Neuronal stem cell (in vitro differentiated cells): ENCODE data around the gene ESYT1. TPM values are rescaled to one million over a fixed set of nuclear protein-coding genes. Genes with fewer than 3 reads are reported as not detected.

Experiments
- DNase-seq: peaks from one replicate; pipeline ENCODE4 v3.0.0-alpha.2; 2013; ENCODE audit warnings: low spot score
- H2AFZ ChIP-seq: one replicate; pipeline ENCODE4 v1.6.1; 2013; ENCODE audit warnings: mild to moderate bottlenecking, low read length, inconsistent platforms
- H2AK5ac ChIP-seq: 2 replicates; pipeline ENCODE4 v1.6.1; 2013; ENCODE audit warnings: low read depth, mild to moderate bottlenecking, inconsistent platforms, low read length, moderate library complexity, mixed read lengths
- H2BK120ac ChIP-seq: 2 replicates; pipeline ENCODE4 v1.6.1; 2013; ENCODE audit warnings: low read depth, mild to moderate bottlenecking, inconsistent platforms, low read length, moderate library complexity, mixed read lengths
- H2BK12ac ChIP-seq: one replicate; pipeline ENCODE4 v1.6.1; 2013; ENCODE audit warnings: low read length, inconsistent platforms
- H2BK15ac ChIP-seq: 2 replicates; pipeline ENCODE4 v1.6.1; 2013; ENCODE audit warnings: mild to moderate bottlenecking, low read length, inconsistent platforms, mixed read lengths
- H2BK5ac ChIP-seq: one replicate; pipeline ENCODE4 v1.6.1; 2013; ENCODE audit warnings: inconsistent platforms, mild to moderate bottlenecking, low read length, moderate library complexity
- H3K14ac ChIP-seq: one replicate; pipeline ENCODE4 v1.6.1; 2013; ENCODE audit warnings: low read length, inconsistent platforms
- H3K18ac ChIP-seq: 2 replicates; pipeline ENCODE4 v1.6.1; 2013; ENCODE audit warnings: low read length, inconsistent platforms
- H3K23ac ChIP-seq: 2 replicates; pipeline ENCODE4 v1.6.1; 2013; ENCODE audit warnings: low read depth, mild to moderate bottlenecking, mixed read lengths, low read length, inconsistent platforms; ENCODE audit not compliant: poor library complexity
- H3K27ac ChIP-seq: replicated peaks from 3 replicates; pipeline ENCODE4 v1.5.1; 2013; ENCODE audit warnings: low read length, inconsistent platforms
- H3K27me3 ChIP-seq, 3 experiments: 2 replicates each; pipeline ENCODE4 v1.6.1; 2013; ENCODE audit warnings: low read length in 3 of 3, mild to moderate bottlenecking in 2 of 3, inconsistent platforms in 1 of 3, low read depth in 1 of 3, mixed read lengths in 1 of 3, moderate library complexity in 1 of 3; ENCODE audit not compliant: control insufficient read depth in 3 of 3, insufficient read depth in 3 of 3
- H3K36me3 ChIP-seq, 2 donors: replicated peaks in 1 of 2; 2 replicates each; pipeline ENCODE4 v1.6.1; 2013; ENCODE audit warnings: low read length in 2 of 2; ENCODE audit not compliant: control insufficient read depth in 2 of 2, insufficient read depth in 2 of 2
- H3K4ac ChIP-seq: 2 replicates; pipeline ENCODE4 v1.6.1; 2013; ENCODE audit warnings: inconsistent platforms, mild to moderate bottlenecking, low read length, moderate library complexity
- H3K4me1 ChIP-seq, 2 donors: 1 replicate in 1 of 2; 2 replicates in 1 of 2; pipeline ENCODE4 v1.6.1; 2013; ENCODE audit warnings: low read length in 2 of 2, low read depth in 1 of 2; ENCODE audit not compliant: control insufficient read depth in 2 of 2, insufficient read depth in 1 of 2
- H3K4me2 ChIP-seq: one replicate; pipeline ENCODE4 v1.6.1; 2013; ENCODE audit warnings: mild to moderate bottlenecking, low read length, inconsistent platforms; ENCODE audit not compliant: insufficient read depth, poor library complexity, severe bottlenecking
- H3K4me3 ChIP-seq, 2 donors: 2 replicates each; pipeline ENCODE4 v1.5.1; 2013; ENCODE audit warnings: low read length in 2 of 2, mild to moderate bottlenecking in 2 of 2, inconsistent platforms in 1 of 2, moderate library complexity in 1 of 2
- H3K79me1 ChIP-seq: one replicate; pipeline ENCODE4 v1.6.1; 2013; ENCODE audit warnings: low read depth, mild to moderate bottlenecking, inconsistent platforms, low read length, moderate library complexity
- H3K9ac ChIP-seq: one replicate; pipeline ENCODE4 v1.6.1; 2013; ENCODE audit warnings: mild to moderate bottlenecking, low read depth, low read length, inconsistent platforms; ENCODE audit not compliant: poor library complexity
- H3K9me3 ChIP-seq, 2 donors: replicated peaks in 1 of 2; 2 replicates each; pipeline versions ENCODE3 to v1.6.1; 2013; ENCODE audit warnings: low read length in 2 of 2, mild to moderate bottlenecking in 2 of 2, inconsistent platforms in 1 of 2, low read depth in 1 of 2, mixed read lengths in 1 of 2, moderate library complexity in 1 of 2; ENCODE audit not compliant: control insufficient read depth in 2 of 2, insufficient read depth in 1 of 2
- H4K8ac ChIP-seq: one replicate; pipeline ENCODE4 v1.6.1; 2013; ENCODE audit warnings: low read depth, mild to moderate bottlenecking, inconsistent platforms, low read length, moderate library complexity
- H4K91ac ChIP-seq: one replicate; pipeline ENCODE4 v1.6.1; 2013; ENCODE audit warnings: low read length, low read depth, mild to moderate bottlenecking, inconsistent platforms; ENCODE audit not compliant: poor library complexity
- WGBS, 2 donors: extraction: QIAGEN DNeasy Blood & Tissue Kit; methylation state at CpG; one replicate each; pipeline ENCODE4 v1.1.7; 2013; ENCODE audit warnings: missing lambda C conversion rate in 2 of 2, mixed read lengths in 1 of 2; ENCODE audit not compliant: insufficient read length in 2 of 2, insufficient replicate concordance in 1 of 2; ENCODE audit errors: extremely low coverage in 2 of 2; 5-methylcytosine and 5-hydroxymethylcytosine counted together
- polyA plus RNA-seq, 2 experiments: library from polyadenylated mRNA; stranded (reverse); fragments of 200-250 nt; gene quantifications; one replicate each; pipeline ENCODE4 v1.2.3, GENCODE V29; 2013

Gene ESYT1, protein sequence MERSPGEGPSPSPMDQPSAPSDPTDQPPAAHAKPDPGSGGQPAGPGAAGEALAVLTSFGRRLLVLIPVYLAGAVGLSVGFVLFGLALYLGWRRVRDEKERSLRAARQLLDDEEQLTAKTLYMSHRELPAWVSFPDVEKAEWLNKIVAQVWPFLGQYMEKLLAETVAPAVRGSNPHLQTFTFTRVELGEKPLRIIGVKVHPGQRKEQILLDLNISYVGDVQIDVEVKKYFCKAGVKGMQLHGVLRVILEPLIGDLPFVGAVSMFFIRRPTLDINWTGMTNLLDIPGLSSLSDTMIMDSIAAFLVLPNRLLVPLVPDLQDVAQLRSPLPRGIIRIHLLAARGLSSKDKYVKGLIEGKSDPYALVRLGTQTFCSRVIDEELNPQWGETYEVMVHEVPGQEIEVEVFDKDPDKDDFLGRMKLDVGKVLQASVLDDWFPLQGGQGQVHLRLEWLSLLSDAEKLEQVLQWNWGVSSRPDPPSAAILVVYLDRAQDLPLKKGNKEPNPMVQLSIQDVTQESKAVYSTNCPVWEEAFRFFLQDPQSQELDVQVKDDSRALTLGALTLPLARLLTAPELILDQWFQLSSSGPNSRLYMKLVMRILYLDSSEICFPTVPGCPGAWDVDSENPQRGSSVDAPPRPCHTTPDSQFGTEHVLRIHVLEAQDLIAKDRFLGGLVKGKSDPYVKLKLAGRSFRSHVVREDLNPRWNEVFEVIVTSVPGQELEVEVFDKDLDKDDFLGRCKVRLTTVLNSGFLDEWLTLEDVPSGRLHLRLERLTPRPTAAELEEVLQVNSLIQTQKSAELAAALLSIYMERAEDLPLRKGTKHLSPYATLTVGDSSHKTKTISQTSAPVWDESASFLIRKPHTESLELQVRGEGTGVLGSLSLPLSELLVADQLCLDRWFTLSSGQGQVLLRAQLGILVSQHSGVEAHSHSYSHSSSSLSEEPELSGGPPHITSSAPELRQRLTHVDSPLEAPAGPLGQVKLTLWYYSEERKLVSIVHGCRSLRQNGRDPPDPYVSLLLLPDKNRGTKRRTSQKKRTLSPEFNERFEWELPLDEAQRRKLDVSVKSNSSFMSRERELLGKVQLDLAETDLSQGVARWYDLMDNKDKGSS
- polyA plus RNA-seq (2013, experiment 1 of 2), result 33.2 TPM
- polyA plus RNA-seq (2013, experiment 2 of 2), result 33.3 TPM

DNA sequence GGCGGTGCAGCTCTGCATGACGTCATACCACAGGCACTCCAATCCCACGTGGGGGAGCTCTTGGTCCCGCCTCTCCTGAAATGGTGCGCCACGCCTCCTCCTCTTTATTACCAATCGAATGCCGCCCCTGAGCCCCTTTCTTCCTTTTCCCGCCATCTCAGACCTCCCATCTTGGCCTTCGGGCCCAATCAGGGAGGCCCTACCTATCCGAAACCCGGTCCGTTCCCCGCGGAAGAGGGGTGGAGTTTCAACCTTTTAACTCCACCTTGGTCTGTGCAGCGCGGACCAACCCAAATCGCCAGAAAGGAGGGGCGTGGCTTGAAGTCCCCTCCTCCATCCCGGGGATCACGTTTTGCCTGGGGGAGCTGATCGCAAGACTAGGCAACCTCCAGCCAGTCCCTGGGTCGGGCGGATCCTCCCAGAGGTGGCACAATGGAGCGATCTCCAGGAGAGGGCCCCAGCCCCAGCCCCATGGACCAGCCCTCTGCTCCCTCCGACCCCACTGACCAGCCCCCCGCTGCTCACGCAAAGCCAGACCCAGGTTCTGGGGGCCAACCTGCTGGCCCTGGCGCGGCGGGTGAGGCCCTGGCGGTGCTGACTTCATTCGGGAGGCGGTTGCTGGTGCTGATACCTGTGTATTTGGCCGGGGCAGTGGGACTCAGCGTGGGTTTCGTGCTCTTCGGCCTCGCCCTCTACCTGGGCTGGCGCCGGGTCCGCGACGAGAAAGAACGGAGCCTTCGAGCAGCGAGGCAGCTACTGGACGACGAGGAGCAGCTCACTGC lies at the start of gene ESYT1:
ESYT1 (plus strand) TSS at position 380 of the 782 bp plus-strand sequence; CDS start at position 433, 53 bp downstream.
- Histone ChIP-seq H4K91ac (peak within 1 kb of the TSS; percentile 59), H3K4ac (no peak within 1 kb of the TSS), H3K4me2 (peak within 1 kb of the TSS; percentile 92), H2AK5ac (peak within 1 kb of the TSS; percentile 16), H3K4me1 (peaks cover 13% of the 10 kb centered on the region in 2 donors), H3K9me3 (no peaks in the 10 kb centered on the region), H3K79me1 (no peaks in the 10 kb centered on the region), H2BK15ac (peak within 1 kb of the TSS; percentile 76), H2AFZ (peak within 1 kb of the TSS; percentile 88), H3K27ac (peak within 1 kb of the TSS; percentile 63), H2BK5ac (no peak within 1 kb of the TSS), H2BK12ac (peak within 1 kb of the TSS; percentile 44), H3K23ac (peak within 1 kb of the TSS; percentile 77), H2BK120ac (no peak within 1 kb of the TSS), H3K36me3 (peaks cover 24 to 37% of the 10 kb centered on the region in 2 donors), H4K8ac (no peak within 1 kb of the TSS), H3K18ac (peak within 1 kb of the TSS; percentile 95), H3K27me3 (no peaks in the 10 kb centered on the region), H3K14ac (peak within 1 kb of the TSS; percentile 92), H3K9ac (peak within 1 kb of the TSS; percentile 96), H3K4me3 (peak within 1 kb of the TSS; percentile 82 to 83)
- DNase-seq, result peak; percentile 100
- no CpG with 5 or more reads among the region's 49 CpGs for WGBS, 2 donors

DNA sequence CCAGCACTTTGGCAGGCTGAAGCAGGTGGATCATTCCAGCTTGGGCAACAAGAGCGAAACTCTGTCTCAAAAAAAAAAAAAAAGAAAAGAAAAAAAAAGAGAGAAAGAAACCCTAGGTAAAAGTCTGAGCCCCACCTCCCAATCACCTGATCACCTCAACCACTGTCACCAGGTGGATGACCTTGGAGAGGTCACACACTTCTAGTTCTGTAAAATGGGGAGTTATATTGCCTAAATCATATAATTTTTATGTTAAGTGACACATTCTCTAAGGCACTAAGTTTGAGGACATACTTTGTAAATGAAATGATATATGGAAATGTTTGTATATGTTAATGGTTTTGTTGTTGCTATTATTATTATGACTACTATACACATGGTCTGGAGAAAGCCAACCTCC lies 49.6 kb upstream of the ESYT1 start:
- H2AK5ac ChIP-seq, result no peak overlapping the region
- H4K91ac ChIP-seq, result no peak overlapping the region
- H3K23ac ChIP-seq, result no peak overlapping the region
- H2BK12ac ChIP-seq, result no peak overlapping the region
- H3K9me3 ChIP-seq, result no peaks in the 10 kb centered on the region
- no peak overlapping the region for H3K18ac ChIP-seq
- H3K36me3 ChIP-seq, result no peaks in the 10 kb centered on the region
- no peak overlapping the region for H4K8ac ChIP-seq
- no peak overlapping the region for H2BK15ac ChIP-seq
- WGBS, 2 donors, result no CpG with 5 or more reads among the region's 1 CpG
- DNase-seq, result no peak
- H2BK120ac ChIP-seq, result no peak overlapping the region
- H3K4me2 ChIP-seq, result no peak overlapping the region
- no peak overlapping the region for H3K4ac ChIP-seq
- H3K4me1 ChIP-seq, result peaks cover 9 to 12% of the 10 kb centered on the region in 2 donors
- H3K9ac ChIP-seq, result no peak overlapping the region
- peaks cover 0 to 45% (median 18%) of the 10 kb centered on the region in 3 experiments for H3K27me3 ChIP-seq
- H3K79me1 ChIP-seq, result no peaks in the 10 kb centered on the region
- no peak overlapping the region for H2BK5ac ChIP-seq
- peak overlapping the region; percentile 99 for H2AFZ ChIP-seq
- no peak overlapping the region for H3K27ac ChIP-seq
- H3K4me3 ChIP-seq, result no peak overlapping the region
- H3K14ac ChIP-seq, result no peak overlapping the region

DNA sequence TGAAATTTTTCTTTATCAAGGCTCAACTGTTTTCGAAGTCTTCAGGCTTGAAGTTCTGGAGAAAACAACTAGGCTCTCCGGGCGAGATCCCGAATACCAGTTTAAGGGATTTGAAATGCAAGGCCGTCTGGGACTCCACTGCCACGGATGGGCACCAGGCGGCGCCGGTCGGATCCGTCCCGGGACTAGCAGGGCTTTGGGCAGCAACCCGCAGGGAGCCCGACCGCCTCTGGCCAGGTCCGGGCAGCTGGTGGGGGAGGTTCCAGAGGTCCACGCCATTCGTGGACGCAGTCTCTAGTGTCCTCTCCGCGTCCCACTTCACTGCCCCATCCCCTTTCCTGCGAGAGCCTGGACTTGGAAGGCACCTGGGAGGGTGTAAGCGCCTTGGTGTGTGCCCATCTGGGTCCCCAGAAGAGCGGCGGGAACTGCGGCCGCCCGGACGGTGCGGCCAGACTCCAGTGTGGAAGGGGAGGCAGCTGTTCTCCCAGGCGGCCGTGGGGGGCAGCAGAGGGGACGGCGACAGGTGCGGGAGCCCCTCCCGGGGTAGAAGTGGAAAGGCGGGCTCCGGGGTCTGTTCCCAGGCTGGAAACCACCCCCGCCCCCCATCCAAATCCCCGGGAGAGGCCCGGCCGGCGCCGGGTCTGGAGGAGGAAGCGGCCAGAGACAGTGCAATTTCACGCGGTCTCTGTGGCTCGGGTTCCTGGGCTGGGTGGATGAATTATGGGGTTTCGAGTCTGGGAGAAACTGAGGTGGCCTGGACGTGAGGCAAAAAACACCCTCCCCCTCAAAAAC lies 48.9 kb upstream of the ESYT1 start:
- Histone ChIP-seq H3K27me3 (peaks cover 0 to 52% (median 18%) of the 10 kb centered on the region in 3 experiments), H2AK5ac (peak overlapping the region; percentile 34), H3K9ac (peak overlapping the region; percentile 70), H3K27ac (no peak overlapping the region), H3K18ac (peak overlapping the region; percentile 96), H3K79me1 (no peaks in the 10 kb centered on the region), H2BK5ac (no peak overlapping the region), H2BK120ac (peak overlapping the region; percentile 39), H3K4ac (no peak overlapping the region), H4K8ac (peak overlapping the region; percentile 89), H3K23ac (peak overlapping the region; percentile 87), H3K14ac (no peak overlapping the region), H3K36me3 (no peaks in the 10 kb centered on the region), H3K4me1 (peaks cover 9 to 12% of the 10 kb centered on the region in 2 donors), H2AFZ (peak overlapping the region; percentile 99), H3K4me3 (peak overlapping the region; percentile 47 to 83), H2BK12ac (peak overlapping the region; percentile 60), H4K91ac (no peak overlapping the region), H3K9me3 (no peaks in the 10 kb centered on the region), H3K4me2 (peak overlapping the region; percentile 95), H2BK15ac (peak overlapping the region; percentile 27)
- no CpG with 5 or more reads among the region's 50 CpGs for WGBS, 2 donors
- DNase-seq, result peak; percentile 71
